Astrocyte of the cerebellum (primary cell): Measurements from ENCODE around the gene LAMB1.
"Not testable (repeated sequence)": the region's sequence is repeated elsewhere in the genome, so short reads cannot be mapped to it uniquely, and the experiment has no call there.

ENCODE experiments used
- DNase-seq: peaks from one replicate; pipeline ENCODE4 v3.0.0-alpha.2; 2011; ENCODE audit warnings: low read depth
- H3K4me3 ChIP-seq: 2 replicates; pipeline ENCODE4 v1.5.1; 2011; ENCODE audit warnings: mild to moderate bottlenecking, low read depth, low read length, moderate library complexity
- CTCF ChIP-seq: IDR thresholded peaks from 2 replicates; pipeline ENCODE4 v1.5.1; 2012; ENCODE audit warnings: low read length, low read depth, moderate library complexity, mild to moderate bottlenecking; ENCODE audit errors: missing control alignments
- in situ Hi-C: cut with HindIII; loops from 2 replicates; pipeline ENCODE4 v1.10.0; 2017; ENCODE audit warnings: low sequenced_read_pairs

LAMB1 gene

GRCh38 chr7:108045154-108045553 lies 42.2 kb upstream of the LAMB1 start:
- in situ Hi-C loops = no loop called here
- H3K4me3 ChIP-seq = no peak overlapping the region
- no peak for TF ChIP-seq CTCF
- DNase-seq = peak; percentile 12

- no peak for DNase-seq
- H3K4me3 ChIP-seq = no peak overlapping the region
- in situ Hi-C loops = no loop called here
- TF ChIP-seq CTCF = no peak
Measured at GRCh38 chr7:108044345-108044744, 41.4 kb upstream of the LAMB1 start.

DNA sequence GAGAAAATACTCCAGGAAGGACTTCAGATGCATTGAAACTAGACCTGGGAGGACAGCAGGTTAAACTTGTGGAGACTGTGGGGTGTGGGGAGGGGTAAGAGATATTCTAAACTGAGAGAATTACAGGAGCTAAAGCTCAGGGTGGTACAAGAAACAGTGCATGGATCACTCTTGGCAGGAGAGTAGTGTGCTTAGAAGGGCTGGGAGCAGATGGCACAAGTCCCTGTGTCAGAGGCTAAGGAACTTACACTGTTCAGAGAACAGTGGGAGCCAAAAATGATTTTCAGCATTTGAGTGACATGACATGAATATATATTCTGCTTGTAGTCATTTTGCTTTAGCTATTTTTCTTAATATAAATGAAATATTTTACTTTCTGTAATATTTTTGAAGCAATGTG lies 36.0 kb upstream of the LAMB1 start:
- in situ Hi-C loops = no loop called here
- TF ChIP-seq CTCF = no peak
- no peak overlapping the region for H3K4me3 ChIP-seq
- DNase-seq = no peak

DNA sequence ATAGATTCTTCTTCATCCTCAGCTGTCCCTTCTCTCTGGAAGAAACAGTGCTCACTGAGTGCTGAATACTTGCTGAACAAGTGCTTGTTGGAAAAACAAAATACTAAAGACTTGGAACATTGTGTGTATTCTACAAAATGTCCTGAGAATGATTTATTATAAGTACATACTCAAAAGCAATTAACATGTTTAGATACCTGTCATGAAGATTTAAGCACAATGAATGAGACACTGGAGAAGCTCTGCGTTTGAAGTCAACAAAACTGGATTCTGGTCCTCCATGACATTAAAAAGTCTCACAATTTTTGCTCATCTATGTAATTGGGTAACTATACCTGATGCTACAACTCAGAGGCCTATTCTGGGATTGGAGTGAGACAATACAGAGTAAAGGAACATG lies 34.8 kb upstream of the LAMB1 start:
- H3K4me3 ChIP-seq = no peak overlapping the region
- DNase-seq = no peak
- no peak for TF ChIP-seq CTCF
- in situ Hi-C loops = no loop called here

DNA sequence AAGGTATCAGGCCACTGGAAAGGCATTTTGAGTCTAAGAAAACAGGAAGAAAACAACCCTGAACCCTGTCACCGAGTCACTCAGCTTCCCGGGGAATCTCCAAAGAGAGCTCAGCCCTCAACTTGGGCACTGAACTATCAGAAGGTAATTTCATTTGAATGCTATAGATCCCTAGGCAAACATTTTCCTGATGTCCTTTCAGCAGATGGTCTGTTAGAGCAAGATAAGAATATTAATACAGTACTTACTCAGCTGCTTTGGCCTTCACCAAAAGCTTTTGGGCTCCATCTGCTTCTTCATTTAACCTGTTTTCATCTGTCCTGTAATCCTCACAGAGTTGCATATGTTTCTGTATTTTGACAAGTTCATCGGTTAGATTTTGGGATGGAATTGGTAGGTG lies 34.2 kb upstream of the LAMB1 start:
- in situ Hi-C loops = no loop called here
- no peak for TF ChIP-seq CTCF
- no peak for DNase-seq
- H3K4me3 ChIP-seq = no peak overlapping the region

- in situ Hi-C loops = no loop called here
- no peak for DNase-seq
- H3K4me3 ChIP-seq = no peak overlapping the region
- TF ChIP-seq CTCF = no peak
Measured at GRCh38 chr7:108034586-108034985, 31.6 kb upstream of the LAMB1 start.

DNA sequence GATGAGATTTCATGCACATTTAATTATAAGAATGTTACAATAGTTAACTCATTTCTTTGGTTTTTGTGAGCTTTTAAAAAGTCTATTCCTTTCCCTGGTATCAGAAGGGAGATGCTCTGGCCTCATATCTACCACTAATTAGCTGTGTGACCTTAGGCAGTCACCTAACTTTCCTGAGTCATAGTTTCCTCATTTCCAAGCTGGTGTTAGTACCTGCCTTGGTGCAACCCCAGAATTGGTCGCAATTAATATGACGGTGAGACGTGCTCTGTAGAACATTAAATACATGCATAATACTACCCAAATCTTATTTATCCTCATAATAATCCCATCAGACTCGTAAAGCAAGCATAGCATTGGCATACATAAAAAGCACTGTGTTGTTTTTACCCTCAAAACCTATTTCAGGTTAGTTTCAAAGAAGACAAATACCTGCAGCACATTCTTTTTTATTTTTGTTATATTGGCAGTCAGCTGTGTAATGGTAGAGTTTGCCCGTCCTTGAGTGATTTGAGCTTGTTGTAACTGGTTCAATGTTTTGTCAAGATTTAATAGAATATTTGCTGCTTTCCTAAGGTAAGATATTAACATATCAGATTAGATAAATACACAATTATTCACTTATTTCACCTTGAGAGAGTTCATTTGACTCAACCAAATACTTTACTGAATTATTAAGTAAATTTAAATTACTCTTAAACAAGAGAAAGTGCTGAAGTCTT lies 31.0 kb upstream of the LAMB1 start:
- DNase-seq = no peak
- no peak for TF ChIP-seq CTCF

GRCh38 chr7:108033309-108033708 lies 30.3 kb upstream of the LAMB1 start:
- in situ Hi-C loops, H3K4me3 ChIP-seq, DNase-seq: not testable (repeated sequence)

More for the DNA sequence above, 31.0 kb upstream of the LAMB1 start:
- in situ Hi-C loops = no loop called here
- no peak overlapping the region for H3K4me3 ChIP-seq
